GM12878 (cell line): ENCODE data around the gene ZNF311. TPM values are rescaled to one million over a fixed set of nuclear protein-coding genes. Genes with fewer than 3 reads are reported as not detected.

ENCODE experiments used
- BCL11A ChIP-seq: IDR thresholded peaks from 2 replicates; pipeline ENCODE4 v1.6.1; 2011; ENCODE audit warnings: low read depth, low read length
- BRCA1 ChIP-seq: IDR thresholded peaks from 2 replicates; pipeline ENCODE4 v1.6.1; 2011; ENCODE audit warnings: low read depth, low read length, improper control_type of control experiment
- CREM ChIP-seq: IDR thresholded peaks from 2 replicates; pipeline ENCODE4 v1.6.1; 2014; ENCODE audit warnings: antibody characterized with exemption, low read depth
- EGR1 ChIP-seq, 2 experiments: IDR thresholded peaks; 1 replicate in 1 of 2; 2 replicates in 1 of 2; pipeline ENCODE4 v1.6.1; 2011 to 2012; ENCODE audit warnings: low read depth in 2 of 2, low read length in 2 of 2, borderline replicate concordance in 1 of 2, mild to moderate bottlenecking in 1 of 2, moderate library complexity in 1 of 2
- EZH2 ChIP-seq: IDR thresholded peaks from 2 replicates; pipeline ENCODE4 v1.6.1; 2012; ENCODE audit warnings: low read depth, mild to moderate bottlenecking, control low read depth, inconsistent platforms, low read length, borderline replicate concordance; ENCODE audit not compliant: control insufficient read depth
- HDGF ChIP-seq: fragments of 450-650 bp; IDR thresholded peaks from 2 replicates; pipeline ENCODE4 v1.6.1; 2016; ENCODE audit warnings: antibody characterized with exemption
- IRF4 ChIP-seq: IDR thresholded peaks from 2 replicates; pipeline ENCODE4 v1.6.1; 2011; ENCODE audit warnings: low read depth, low read length
- NR2C2 ChIP-seq: IDR thresholded peaks from 2 replicates; pipeline ENCODE4 v1.6.1; 2011; ENCODE audit warnings: borderline replicate concordance, low read depth; ENCODE audit not compliant: control insufficient read depth, insufficient read length
- PML ChIP-seq: IDR thresholded peaks from 2 replicates; pipeline ENCODE4 v1.6.1; 2012; ENCODE audit warnings: low read length, inconsistent platforms
- POLR2AphosphoS5 ChIP-seq: IDR thresholded peaks from 2 replicates; pipeline ENCODE4 v1.6.1; 2011; ENCODE audit warnings: mild to moderate bottlenecking, low read length, inconsistent platforms
- POU2F2 ChIP-seq: IDR thresholded peaks from 3 replicates; pipeline ENCODE4 v1.6.1; 2011; ENCODE audit warnings: low read depth, mild to moderate bottlenecking, low read length, borderline replicate concordance
- RAD21 ChIP-seq: IDR thresholded peaks from 2 replicates; pipeline ENCODE4 v1.6.1; 2011; ENCODE audit warnings: mild to moderate bottlenecking, low read depth, low read length, moderate library complexity; ENCODE audit not compliant: insufficient read depth
- RELB ChIP-seq: fragments of 450-650 bp; IDR thresholded peaks from 2 replicates; pipeline ENCODE4 v1.6.1; 2017; ENCODE audit warnings: low read depth, mild to moderate bottlenecking, moderate library complexity
- RFX5 ChIP-seq: IDR thresholded peaks from 2 replicates; pipeline ENCODE4 v1.6.1; 2011; ENCODE audit warnings: low read depth, low read length, improper control_type of control experiment
- SUZ12 ChIP-seq: fragments of 200-600 bp; sonication (generic); IDR thresholded peaks from one replicate; pipeline ENCODE4 v1.6.1; 2018; ENCODE audit warnings: antibody characterized with exemption, mild to moderate bottlenecking; ENCODE audit not compliant: unreplicated experiment
- TCF3 ChIP-seq: IDR thresholded peaks from 2 replicates; pipeline ENCODE4 v1.6.1; 2012; ENCODE audit warnings: low read depth, mild to moderate bottlenecking, low read length, borderline replicate concordance; ENCODE audit not compliant: insufficient read depth
- ZNF384 ChIP-seq: IDR thresholded peaks from 2 replicates; pipeline ENCODE4 v1.6.1; 2012; ENCODE audit warnings: low read depth, mild to moderate bottlenecking, low read length, improper control_type of control experiment, borderline replicate concordance
- polyA plus RNA-seq, 11 experiments: library from polyadenylated mRNA; depleted of rRNA in 4 of 11; unstranded in 6 of 11; stranded (reverse) in 5 of 11; fragments of >200 nt; fragmentation: Nextera tagmentation in 4 of 11; fragmentation: Illumina TruSeq in 1 of 11; extraction: Ambion mirVana in 4 of 11; extraction: Trizol in 1 of 11; gene quantifications; 1 replicate in 1 of 11; 2 replicates in 10 of 11; pipeline versions ENCODE4 v1.2.1 to v1.2.3, GENCODE V29; 2011 to 2016; ENCODE audit warnings: inconsistent platforms in 2 of 11, missing spikeins in 2 of 11, low read depth in 1 of 11
- total RNA-seq, 4 experiments: library from RNA; depleted of rRNA in 3 of 4; stranded (reverse); fragments of >200 nt in 3 of 4; fragmentation: Illumina TruSeq in 1 of 4; extraction: Trizol in 1 of 4; gene quantifications; 2 replicates each; pipeline versions ENCODE4 v1.2.1 to v1.2.3, GENCODE V29; 2013 to 2021
- TF ChIP-seq, protein P1 (sequence below): fragments of 150-350 bp; IDR thresholded peaks from 2 replicates; pipeline ENCODE4 v1.6.1; 2016; ENCODE audit warnings: low read depth, low read length
- TF ChIP-seq, protein P2 (sequence below): fragments of 450-650 bp; IDR thresholded peaks from 2 replicates; pipeline ENCODE4 v1.6.1; 2017; ENCODE audit warnings: mild to moderate bottlenecking, moderate library complexity
- TF ChIP-seq, protein P3 (sequence below): IDR thresholded peaks from 2 replicates; pipeline ENCODE4 v1.6.1; 2012; ENCODE audit warnings: low read depth, low read length, improper control_type of control experiment

ZNF311 gene
- total and polyA plus RNA-seq, 10 of the 15 experiments (the other 5 are each of a cell fraction or from before 2014, with no cell fraction given), result 0.07 TPM; not detected in 9

DNA sequence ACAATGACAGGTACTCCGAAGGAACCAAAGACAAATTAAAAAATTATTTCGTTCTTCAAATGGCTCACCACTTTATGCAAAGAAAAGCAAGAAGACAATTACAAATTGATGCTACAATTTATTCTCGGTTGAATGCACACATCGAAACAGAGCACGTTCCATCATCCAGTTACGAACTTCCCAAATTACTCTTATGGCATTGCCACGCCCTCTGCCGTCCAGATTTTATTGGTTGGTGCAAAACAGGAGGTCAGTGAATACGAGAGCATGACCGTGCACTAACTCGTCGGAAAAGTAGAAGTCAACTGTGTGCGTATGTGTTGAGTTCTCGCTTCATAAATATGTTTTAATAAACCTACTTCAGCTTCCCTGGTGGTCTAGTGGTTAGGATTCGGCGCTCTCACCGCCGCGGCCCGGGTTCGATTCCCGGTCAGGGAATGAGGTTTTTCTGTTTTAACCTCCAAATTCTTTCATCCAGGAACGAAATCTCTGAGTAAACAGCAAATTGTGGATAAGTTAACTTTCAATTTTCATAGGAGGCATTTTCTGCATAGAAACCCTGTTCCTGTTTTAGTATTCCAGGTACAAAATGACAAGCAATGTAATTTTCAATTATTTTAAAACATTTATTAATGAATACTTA, 23.2 kb downstream of the ZNF311 start (continued):
- TF ChIP-seq, protein P1, sequence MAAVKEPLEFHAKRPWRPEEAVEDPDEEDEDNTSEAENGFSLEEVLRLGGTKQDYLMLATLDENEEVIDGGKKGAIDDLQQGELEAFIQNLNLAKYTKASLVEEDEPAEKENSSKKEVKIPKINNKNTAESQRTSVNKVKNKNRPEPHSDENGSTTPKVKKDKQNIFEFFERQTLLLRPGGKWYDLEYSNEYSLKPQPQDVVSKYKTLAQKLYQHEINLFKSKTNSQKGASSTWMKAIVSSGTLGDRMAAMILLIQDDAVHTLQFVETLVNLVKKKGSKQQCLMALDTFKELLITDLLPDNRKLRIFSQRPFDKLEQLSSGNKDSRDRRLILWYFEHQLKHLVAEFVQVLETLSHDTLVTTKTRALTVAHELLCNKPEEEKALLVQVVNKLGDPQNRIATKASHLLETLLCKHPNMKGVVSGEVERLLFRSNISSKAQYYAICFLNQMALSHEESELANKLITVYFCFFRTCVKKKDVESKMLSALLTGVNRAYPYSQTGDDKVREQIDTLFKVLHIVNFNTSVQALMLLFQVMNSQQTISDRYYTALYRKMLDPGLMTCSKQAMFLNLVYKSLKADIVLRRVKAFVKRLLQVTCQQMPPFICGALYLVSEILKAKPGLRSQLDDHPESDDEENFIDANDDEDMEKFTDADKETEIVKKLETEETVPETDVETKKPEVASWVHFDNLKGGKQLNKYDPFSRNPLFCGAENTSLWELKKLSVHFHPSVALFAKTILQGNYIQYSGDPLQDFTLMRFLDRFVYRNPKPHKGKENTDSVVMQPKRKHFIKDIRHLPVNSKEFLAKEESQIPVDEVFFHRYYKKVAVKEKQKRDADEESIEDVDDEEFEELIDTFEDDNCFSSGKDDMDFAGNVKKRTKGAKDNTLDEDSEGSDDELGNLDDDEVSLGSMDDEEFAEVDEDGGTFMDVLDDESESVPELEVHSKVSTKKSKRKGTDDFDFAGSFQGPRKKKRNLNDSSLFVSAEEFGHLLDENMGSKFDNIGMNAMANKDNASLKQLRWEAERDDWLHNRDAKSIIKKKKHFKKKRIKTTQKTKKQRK, result no peak
- TF ChIP-seq RAD21, result no peak
- TF ChIP-seq HDGF, result no peak
- no peak for TF ChIP-seq BCL11A
- TF ChIP-seq POLR2AphosphoS5, result no peak
- TF ChIP-seq IRF4, result 0 out of 2 replicates have a peak, but pooled peaks have one; percentile 33
- TF ChIP-seq EZH2, result no peak
- TF ChIP-seq SUZ12, result no peak
- TF ChIP-seq PML, result 0 out of 2 replicates have a peak, but pooled peaks have one; percentile 47
- no peak for TF ChIP-seq EGR1 (IDR thresholded peaks at IDR 0.05; ENCODE audit: borderline replicate concordance in 1 of 2, low read depth in 2 of 2, low read length in 2 of 2)
- TF ChIP-seq POU2F2, result no peak
- TF ChIP-seq TCF3, result no peak
- no peak; the same call in 1 of the 2 replicates for TF ChIP-seq CREM
- TF ChIP-seq BRCA1, result no peak
- TF ChIP-seq RFX5, result no peak
- no peak for TF ChIP-seq NR2C2
- TF ChIP-seq, protein P2, sequence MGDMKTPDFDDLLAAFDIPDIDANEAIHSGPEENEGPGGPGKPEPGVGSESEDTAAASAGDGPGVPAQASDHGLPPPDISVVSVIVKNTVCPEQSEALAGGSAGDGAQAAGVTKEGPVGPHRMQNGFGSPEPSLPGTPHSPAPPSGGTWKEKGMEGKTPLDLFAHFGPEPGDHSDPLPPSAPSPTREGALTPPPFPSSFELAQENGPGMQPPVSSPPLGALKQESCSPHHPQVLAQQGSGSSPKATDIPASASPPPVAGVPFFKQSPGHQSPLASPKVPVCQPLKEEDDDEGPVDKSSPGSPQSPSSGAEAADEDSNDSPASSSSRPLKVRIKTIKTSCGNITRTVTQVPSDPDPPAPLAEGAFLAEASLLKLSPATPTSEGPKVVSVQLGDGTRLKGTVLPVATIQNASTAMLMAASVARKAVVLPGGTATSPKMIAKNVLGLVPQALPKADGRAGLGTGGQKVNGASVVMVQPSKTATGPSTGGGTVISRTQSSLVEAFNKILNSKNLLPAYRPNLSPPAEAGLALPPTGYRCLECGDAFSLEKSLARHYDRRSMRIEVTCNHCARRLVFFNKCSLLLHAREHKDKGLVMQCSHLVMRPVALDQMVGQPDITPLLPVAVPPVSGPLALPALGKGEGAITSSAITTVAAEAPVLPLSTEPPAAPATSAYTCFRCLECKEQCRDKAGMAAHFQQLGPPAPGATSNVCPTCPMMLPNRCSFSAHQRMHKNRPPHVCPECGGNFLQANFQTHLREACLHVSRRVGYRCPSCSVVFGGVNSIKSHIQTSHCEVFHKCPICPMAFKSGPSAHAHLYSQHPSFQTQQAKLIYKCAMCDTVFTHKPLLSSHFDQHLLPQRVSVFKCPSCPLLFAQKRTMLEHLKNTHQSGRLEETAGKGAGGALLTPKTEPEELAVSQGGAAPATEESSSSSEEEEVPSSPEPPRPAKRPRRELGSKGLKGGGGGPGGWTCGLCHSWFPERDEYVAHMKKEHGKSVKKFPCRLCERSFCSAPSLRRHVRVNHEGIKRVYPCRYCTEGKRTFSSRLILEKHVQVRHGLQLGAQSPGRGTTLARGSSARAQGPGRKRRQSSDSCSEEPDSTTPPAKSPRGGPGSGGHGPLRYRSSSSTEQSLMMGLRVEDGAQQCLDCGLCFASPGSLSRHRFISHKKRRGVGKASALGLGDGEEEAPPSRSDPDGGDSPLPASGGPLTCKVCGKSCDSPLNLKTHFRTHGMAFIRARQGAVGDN, result no peak
- TF ChIP-seq RELB, result no peak
- TF ChIP-seq ZNF384, result no peak
- TF ChIP-seq, protein P3, sequence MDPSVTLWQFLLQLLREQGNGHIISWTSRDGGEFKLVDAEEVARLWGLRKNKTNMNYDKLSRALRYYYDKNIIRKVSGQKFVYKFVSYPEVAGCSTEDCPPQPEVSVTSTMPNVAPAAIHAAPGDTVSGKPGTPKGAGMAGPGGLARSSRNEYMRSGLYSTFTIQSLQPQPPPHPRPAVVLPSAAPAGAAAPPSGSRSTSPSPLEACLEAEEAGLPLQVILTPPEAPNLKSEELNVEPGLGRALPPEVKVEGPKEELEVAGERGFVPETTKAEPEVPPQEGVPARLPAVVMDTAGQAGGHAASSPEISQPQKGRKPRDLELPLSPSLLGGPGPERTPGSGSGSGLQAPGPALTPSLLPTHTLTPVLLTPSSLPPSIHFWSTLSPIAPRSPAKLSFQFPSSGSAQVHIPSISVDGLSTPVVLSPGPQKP, result no peak
